HCT116 (cell line): Measurements from ENCODE around the gene KREMEN2. TPM values are rescaled to one million over a fixed set of nuclear protein-coding genes. Genes with fewer than 3 reads are reported as not detected.

Source experiments
- ATAC-seq: fragments of 200-7000 bp; cut with Tn5 transposase; 2 replicates; pipeline ENCODE4 v1.9.1; 2020; ENCODE audit warnings: mild to moderate bottlenecking, moderate library complexity
- BruUV-seq: library from RNA; stranded (reverse); fragments of 400-500 nt; replicated peaks from 2 replicates; lab custom pipeline; 2021; lab: Mats Ljungman, UMichigan
- CTCF ChIA-PET: fragments of 300-600 bp; sonication (Branson Sonifier 250); formaldehyde crosslinking; loops from one replicate; lab custom pipeline; 2021; ENCODE audit warnings: antibody characterized with exemption; lab: Charles Lee
- POLR2A ChIA-PET: fragments of 300-600, 350-600 bp; sonication (Branson Sonifier 250); formaldehyde crosslinking; loops from one replicate; lab custom pipeline; 2021; ENCODE audit warnings: antibody characterized with exemption; lab: Charles Lee
- RAD21 ChIA-PET, 2 experiments: fragments of 300-600 bp; sonication (Branson Sonifier 250); formaldehyde crosslinking; loops; one replicate each; lab custom pipeline; 2023; ENCODE audit warnings: low total read pairs in 2 of 2; ENCODE audit not compliant: uncharacterized antibody in 2 of 2, unreplicated experiment in 2 of 2, low non-redundant PET in 1 of 2; lab: Charles Lee
- DNase-seq: peaks from one replicate; pipeline ENCODE4 v3.0.0-alpha.2; 2010; ENCODE audit warnings: low read depth, low spot score
- H2AFZ ChIP-seq: fragments of 200-600 bp; shearing (Covaris generic), sonication (generic); 2 replicates; pipeline ENCODE4 v1.6.1; 2017; ENCODE audit warnings: low read depth, mixed run types, mixed read lengths, antibody characterized with exemption, low read length; ENCODE audit not compliant: poor library complexity, severe bottlenecking
- H3K27ac ChIP-seq: 2 replicates; pipeline ENCODE4 v1.5.1; 2012; ENCODE audit warnings: low read depth, low read length
- H3K27me3 ChIP-seq: fragments of 200-600 bp; sonication (generic); 2 replicates; pipeline ENCODE4 v1.6.1; 2016; ENCODE audit warnings: mixed run types, low read length, mixed read lengths; ENCODE audit not compliant: insufficient read depth
- H3K36me3 ChIP-seq, 2 experiments: fragments of 200-500 bp in 1 of 2; fragments of 200-600 bp in 1 of 2; sonication (Bioruptor generic) in 1 of 2; sonication (generic) in 1 of 2; 2 replicates each; pipeline versions ENCODE4 v1.5.1 to v1.6.1; 2014 to 2016; ENCODE audit warnings: low read length in 2 of 2, inconsistent platforms in 1 of 2, mixed read lengths in 1 of 2, mixed run types in 1 of 2; ENCODE audit not compliant: insufficient read depth in 2 of 2, control insufficient read depth in 1 of 2
- H3K4me1 ChIP-seq, 2 experiments: fragments of 200-600 bp in 1 of 2; sonication (generic) in 1 of 2; 2 replicates each; pipeline versions ENCODE4 v1.5.1 to v1.6.1; 2012 to 2017; ENCODE audit warnings: low read length in 2 of 2, inconsistent platforms in 1 of 2, mild to moderate bottlenecking in 1 of 2, mixed read lengths in 1 of 2, mixed run types in 1 of 2, moderate library complexity in 1 of 2; ENCODE audit not compliant: insufficient read depth in 2 of 2, control insufficient read depth in 1 of 2
- H3K4me2 ChIP-seq: fragments of 200-600 bp; sonication (generic); 2 replicates; pipeline ENCODE4 v1.6.1; 2017; ENCODE audit warnings: mixed run types, low read length, mixed read lengths
- H3K4me3 ChIP-seq, 2 experiments: fragments of 200-600 bp in 1 of 2; sonication (generic) in 1 of 2; replicated peaks in 1 of 2; 2 replicates each; pipeline ENCODE4 v1.5.1; 2011 to 2016; ENCODE audit warnings: low read length in 2 of 2, control low read depth in 1 of 2, low read depth in 1 of 2, mild to moderate bottlenecking in 1 of 2, mixed read lengths in 1 of 2, mixed run types in 1 of 2
- H3K79me2 ChIP-seq: fragments of 200-600 bp; sonication (generic); 2 replicates; pipeline ENCODE4 v1.6.1; 2017; ENCODE audit warnings: mild to moderate bottlenecking, mixed run types, low read length, moderate library complexity, mixed read lengths; ENCODE audit not compliant: insufficient read depth
- H3K9ac ChIP-seq: fragments of 200-600 bp; sonication (generic); 2 replicates; pipeline ENCODE4 v1.6.1; 2016; ENCODE audit warnings: low read length, mixed read lengths
- H3K9me2 ChIP-seq: fragments of 200-600 bp; sonication (generic), shearing (Covaris generic); 2 replicates; pipeline ENCODE4 v1.6.1; 2017; ENCODE audit warnings: mixed run types, mild to moderate bottlenecking, moderate library complexity; ENCODE audit not compliant: insufficient read depth
- H3K9me3 ChIP-seq, 2 experiments: fragments of 200-500 bp in 1 of 2; fragments of 200-600 bp in 1 of 2; sonication (Bioruptor generic) in 1 of 2; sonication (generic) in 1 of 2; 2 replicates each; pipeline ENCODE4 v1.6.1; 2014 to 2017; ENCODE audit warnings: low read length in 2 of 2, mixed read lengths in 2 of 2, inconsistent platforms in 1 of 2, low read depth in 1 of 2, mild to moderate bottlenecking in 1 of 2, mixed run types in 1 of 2, moderate library complexity in 1 of 2; ENCODE audit not compliant: control insufficient read depth in 1 of 2, insufficient read depth in 1 of 2
- H4K20me1 ChIP-seq: fragments of 200-600 bp; sonication (generic), shearing (Covaris generic); 2 replicates; pipeline ENCODE4 v1.6.1; 2017; ENCODE audit warnings: mixed run types, mild to moderate bottlenecking, moderate library complexity; ENCODE audit not compliant: insufficient read depth
- CBX3 ChIP-seq: IDR thresholded peaks from 2 replicates; pipeline ENCODE4 v1.6.1; 2012; ENCODE audit warnings: low read depth
- EGR1 ChIP-seq: IDR thresholded peaks from 2 replicates; pipeline ENCODE4 v1.6.1; 2012; ENCODE audit warnings: low read depth
- ELF1 ChIP-seq: IDR thresholded peaks from 2 replicates; pipeline ENCODE4 v1.6.1; 2012; ENCODE audit warnings: low read depth, borderline replicate concordance
- EZH2 ChIP-seq: fragments of 200-600 bp; sonication (generic); IDR thresholded peaks from 2 replicates; pipeline ENCODE4 v1.6.1; 2017; ENCODE audit warnings: antibody characterized with exemption, mixed run types
- EZH2phosphoT487 ChIP-seq: fragments of 200-600 bp; IDR thresholded peaks from 2 replicates; pipeline ENCODE4 v1.6.1; 2018; ENCODE audit warnings: antibody characterized with exemption, borderline replicate concordance
- FOSL1 ChIP-seq: IDR thresholded peaks from 2 replicates; pipeline ENCODE4 v1.6.1; 2012; ENCODE audit warnings: low read depth
- JUND ChIP-seq: IDR thresholded peaks from 2 replicates; pipeline ENCODE4 v1.6.1; 2012
- MAX ChIP-seq: IDR thresholded peaks from 2 replicates; pipeline ENCODE4 v1.6.1; 2012
- POLR2A ChIP-seq: IDR thresholded peaks from 2 replicates; pipeline ENCODE4 v1.7.0; 2011; ENCODE audit warnings: borderline replicate concordance; ENCODE audit not compliant: insufficient read depth, insufficient read length; ENCODE audit errors: extremely low read depth
- POLR2AphosphoS5 ChIP-seq: IDR thresholded peaks from 2 replicates; pipeline ENCODE4 v1.6.1; 2011; ENCODE audit warnings: mild to moderate bottlenecking, low read depth, low read length, moderate library complexity
- RAD21 ChIP-seq: IDR thresholded peaks from 2 replicates; pipeline ENCODE4 v1.6.1; 2012; ENCODE audit warnings: low read depth, mild to moderate bottlenecking
- SIN3A ChIP-seq: IDR thresholded peaks from 2 replicates; pipeline ENCODE4 v1.6.1; 2012; ENCODE audit warnings: low read depth
- SP1 ChIP-seq: IDR thresholded peaks from 2 replicates; pipeline ENCODE4 v1.6.1; 2012; ENCODE audit warnings: low read depth
- SRF ChIP-seq: IDR thresholded peaks from 2 replicates; pipeline ENCODE4 v1.6.1; 2012; ENCODE audit warnings: low read depth
- TCF7L2 ChIP-seq: IDR thresholded peaks from 2 replicates; pipeline ENCODE4 v1.7.0; 2011; ENCODE audit warnings: borderline replicate concordance, inconsistent platforms; ENCODE audit not compliant: insufficient read depth, insufficient read length; ENCODE audit errors: extremely low read depth
- ZNF274 ChIP-seq: fragments of 200-500 bp; sonication (Bioruptor generic); IDR thresholded peaks from 2 replicates; pipeline ENCODE4 v1.6.1; 2014; ENCODE audit warnings: mild to moderate bottlenecking, low read depth, low read length, inconsistent platforms
- intact Hi-C: fragments of 100-400 bp; cut with micrococcal nuclease; formaldehyde crosslinking; loops from 2 replicates; pipeline ENCODE4 v1.10.0; 2022
- total RNA-seq: library from RNA; stranded (reverse); gene quantifications from one replicate; pipeline ENCODE4 v1.2.1, GENCODE V29; 2021; ENCODE audit not compliant: unreplicated experiment
- TF ChIP-seq, protein P1 (sequence below): IDR thresholded peaks from 2 replicates; pipeline ENCODE4 v1.6.1; 2012; ENCODE audit warnings: low read depth
- TF ChIP-seq, protein P2 (sequence below): IDR thresholded peaks from 2 replicates; pipeline ENCODE4 v1.6.1; 2011; ENCODE audit warnings: mild to moderate bottlenecking, low read length, moderate library complexity; ENCODE audit not compliant: insufficient replicate concordance; ENCODE audit errors: extremely low read depth
- TF ChIP-seq, protein P3 (sequence below): IDR thresholded peaks from 2 replicates; pipeline ENCODE4 v1.6.1; 2012

KREMEN2 gene
- total RNA-seq, 1 experiment from 2014 or later = 14.1 TPM

GRCh38 chr16:2985462-2985861 is 21.4 kb downstream of the KREMEN2 start:
- no TSS peak for BruUV-seq
- H3K4me1 ChIP-seq = peaks cover 21 to 46% of the 10 kb centered on the region in 2 experiments
- RAD21 ChIA-PET = no interaction called here
- POLR2A ChIA-PET = interaction anchor here (1.5 kb wide), 1 partner anchor 35 kb away, joined by 3 read pairs; the partner anchor contains the start of gene TNFRSF12A
- no peaks in the 10 kb centered on the region for H4K20me1 ChIP-seq
- CTCF ChIA-PET = interaction anchor here (1.1 kb wide), 1 partner anchor 46 kb away, joined by 3 read pairs; no protein-coding TSS in a partner anchor
- H3K27me3 ChIP-seq = no peaks in the 10 kb centered on the region
- no peak overlapping the region for H3K4me2 ChIP-seq
- no peak overlapping the region for H3K9ac ChIP-seq
- no peaks in the 10 kb centered on the region for H3K9me2 ChIP-seq
- H3K9me3 ChIP-seq = no peaks in the 10 kb centered on the region
- no peak for DNase-seq
- no peaks in the 10 kb centered on the region for H3K36me3 ChIP-seq
- ATAC-seq = no peak
- intact Hi-C loops = no loop called here
- TF ChIP-seq FOSL1 (no peak), RAD21 (no peak), CBX3 (no peak), EZH2phosphoT487 (no peak), ZNF274 (no peak), ELF1 (no peak), SP1 (no peak), SRF (no peak), TCF7L2 (no peak), MAX (no peak), SIN3A (no peak), EZH2 (no peak), JUND (no peak), POLR2A (no peak), POLR2AphosphoS5 (no peak), EGR1 (no peak)
- TF ChIP-seq, protein P1, sequence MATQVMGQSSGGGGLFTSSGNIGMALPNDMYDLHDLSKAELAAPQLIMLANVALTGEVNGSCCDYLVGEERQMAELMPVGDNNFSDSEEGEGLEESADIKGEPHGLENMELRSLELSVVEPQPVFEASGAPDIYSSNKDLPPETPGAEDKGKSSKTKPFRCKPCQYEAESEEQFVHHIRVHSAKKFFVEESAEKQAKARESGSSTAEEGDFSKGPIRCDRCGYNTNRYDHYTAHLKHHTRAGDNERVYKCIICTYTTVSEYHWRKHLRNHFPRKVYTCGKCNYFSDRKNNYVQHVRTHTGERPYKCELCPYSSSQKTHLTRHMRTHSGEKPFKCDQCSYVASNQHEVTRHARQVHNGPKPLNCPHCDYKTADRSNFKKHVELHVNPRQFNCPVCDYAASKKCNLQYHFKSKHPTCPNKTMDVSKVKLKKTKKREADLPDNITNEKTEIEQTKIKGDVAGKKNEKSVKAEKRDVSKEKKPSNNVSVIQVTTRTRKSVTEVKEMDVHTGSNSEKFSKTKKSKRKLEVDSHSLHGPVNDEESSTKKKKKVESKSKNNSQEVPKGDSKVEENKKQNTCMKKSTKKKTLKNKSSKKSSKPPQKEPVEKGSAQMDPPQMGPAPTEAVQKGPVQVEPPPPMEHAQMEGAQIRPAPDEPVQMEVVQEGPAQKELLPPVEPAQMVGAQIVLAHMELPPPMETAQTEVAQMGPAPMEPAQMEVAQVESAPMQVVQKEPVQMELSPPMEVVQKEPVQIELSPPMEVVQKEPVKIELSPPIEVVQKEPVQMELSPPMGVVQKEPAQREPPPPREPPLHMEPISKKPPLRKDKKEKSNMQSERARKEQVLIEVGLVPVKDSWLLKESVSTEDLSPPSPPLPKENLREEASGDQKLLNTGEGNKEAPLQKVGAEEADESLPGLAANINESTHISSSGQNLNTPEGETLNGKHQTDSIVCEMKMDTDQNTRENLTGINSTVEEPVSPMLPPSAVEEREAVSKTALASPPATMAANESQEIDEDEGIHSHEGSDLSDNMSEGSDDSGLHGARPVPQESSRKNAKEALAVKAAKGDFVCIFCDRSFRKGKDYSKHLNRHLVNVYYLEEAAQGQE = no peak
- TF ChIP-seq, protein P2, sequence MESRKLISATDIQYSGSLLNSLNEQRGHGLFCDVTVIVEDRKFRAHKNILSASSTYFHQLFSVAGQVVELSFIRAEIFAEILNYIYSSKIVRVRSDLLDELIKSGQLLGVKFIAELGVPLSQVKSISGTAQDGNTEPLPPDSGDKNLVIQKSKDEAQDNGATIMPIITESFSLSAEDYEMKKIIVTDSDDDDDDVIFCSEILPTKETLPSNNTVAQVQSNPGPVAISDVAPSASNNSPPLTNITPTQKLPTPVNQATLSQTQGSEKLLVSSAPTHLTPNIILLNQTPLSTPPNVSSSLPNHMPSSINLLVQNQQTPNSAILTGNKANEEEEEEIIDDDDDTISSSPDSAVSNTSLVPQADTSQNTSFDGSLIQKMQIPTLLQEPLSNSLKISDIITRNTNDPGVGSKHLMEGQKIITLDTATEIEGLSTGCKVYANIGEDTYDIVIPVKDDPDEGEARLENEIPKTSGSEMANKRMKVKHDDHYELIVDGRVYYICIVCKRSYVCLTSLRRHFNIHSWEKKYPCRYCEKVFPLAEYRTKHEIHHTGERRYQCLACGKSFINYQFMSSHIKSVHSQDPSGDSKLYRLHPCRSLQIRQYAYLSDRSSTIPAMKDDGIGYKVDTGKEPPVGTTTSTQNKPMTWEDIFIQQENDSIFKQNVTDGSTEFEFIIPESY = no peak
- TF ChIP-seq, protein P3, sequence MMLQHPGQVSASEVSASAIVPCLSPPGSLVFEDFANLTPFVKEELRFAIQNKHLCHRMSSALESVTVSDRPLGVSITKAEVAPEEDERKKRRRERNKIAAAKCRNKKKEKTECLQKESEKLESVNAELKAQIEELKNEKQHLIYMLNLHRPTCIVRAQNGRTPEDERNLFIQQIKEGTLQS = no peak
- TF ChIP-seq, all 23 proteins: peak for 0
- H3K27ac ChIP-seq = no peak overlapping the region
- H3K79me2 ChIP-seq = no peaks in the 10 kb centered on the region; the same call in 1 of the 2 replicates
- no peak overlapping the region for H3K4me3 ChIP-seq
- no peak overlapping the region for H2AFZ ChIP-seq
